SHP77 (cell line): ENCODE results near the gene TCERG1L.

ENCODE experiments used
- DNase-seq, 2 experiments: peaks; one replicate each; lab custom pipeline; 2025; lab: John Stamatoyannopoulos, UW

Gene TCERG1L

GRCh38 chr10:131226446-131227162, 84.9 kb downstream of the TCERG1L start:
- no peak for DNase-seq

GRCh38 chr10:131224106-131224505, 87.4 kb downstream of the TCERG1L start:
- no peak for DNase-seq

GRCh38 chr10:131223422-131223821, 88.1 kb downstream of the TCERG1L start:
- no peak for DNase-seq

- DNase-seq: no peak
Measured at GRCh38 chr10:131222986-131223385, 88.5 kb downstream of the TCERG1L start.

- no peak for DNase-seq
Measured at GRCh38 chr10:131221632-131222277, 89.8 kb downstream of the TCERG1L start.

GRCh38 chr10:131220601-131221171, 90.8 kb downstream of the TCERG1L start:
- no peak for DNase-seq

GRCh38 chr10:131219955-131220489, 91.5 kb downstream of the TCERG1L start:
- no peak for DNase-seq

GRCh38 chr10:131219584-131219886, 92.0 kb downstream of the TCERG1L start:
- DNase-seq: no peak

GRCh38 chr10:131218811-131219583, 92.5 kb downstream of the TCERG1L start:
- DNase-seq: no peak

- DNase-seq: no peak
Measured at GRCh38 chr10:131216681-131217230, 94.8 kb downstream of the TCERG1L start.

GRCh38 chr10:131215776-131216175, 95.7 kb downstream of the TCERG1L start:
- DNase-seq: no peak

GRCh38 chr10:131214521-131215244, 96.8 kb downstream of the TCERG1L start:
- no peak for DNase-seq

GRCh38 chr10:131213741-131214505, 97.6 kb downstream of the TCERG1L start:
- no peak for DNase-seq

- no peak for DNase-seq
Measured at GRCh38 chr10:131212763-131213325, 98.7 kb downstream of the TCERG1L start.

GRCh38 chr10:131211965-131212619, 99.4 kb downstream of the TCERG1L start:
- no peak for DNase-seq

GRCh38 chr10:131211559-131211958, 100.0 kb downstream of the TCERG1L start:
- DNase-seq: no peak

- no peak for DNase-seq
Measured at GRCh38 chr10:131211146-131211545, 100.4 kb downstream of the TCERG1L start.

- DNase-seq: no peak
Measured at GRCh38 chr10:131210181-131210580, 101.3 kb downstream of the TCERG1L start.

- DNase-seq: no peak
Measured at GRCh38 chr10:131207584-131208532, 103.7 kb downstream of the TCERG1L start.
